Urinary bladder (tissue), 4 donors: ENCODE measurements around the gene KY. TPM values are rescaled to one million over a fixed set of nuclear protein-coding genes. Genes with fewer than 3 reads are reported as not detected.

Source experiments
- DNase-seq: peaks from one replicate; pipeline ENCODE4 v3.0.0-alpha.2; 2015; ENCODE audit errors: extremely low spot score
- H3K27ac ChIP-seq: one replicate; pipeline ENCODE4 v1.5.1; 2013; ENCODE audit warnings: low read depth, mild to moderate bottlenecking, moderate library complexity
- H3K36me3 ChIP-seq: one replicate; pipeline ENCODE4 v1.6.1; 2013; ENCODE audit warnings: mild to moderate bottlenecking, moderate library complexity; ENCODE audit not compliant: insufficient read depth
- H3K4me1 ChIP-seq: one replicate; pipeline ENCODE4 v1.6.1; 2013; ENCODE audit warnings: mild to moderate bottlenecking, moderate library complexity; ENCODE audit not compliant: insufficient read depth
- H3K4me3 ChIP-seq: one replicate; pipeline ENCODE4 v1.5.1; 2013; ENCODE audit warnings: low read depth, low read length
- WGBS: extraction: QIAGEN DNeasy Blood & Tissue Kit; methylation state at CpG from one replicate; pipeline ENCODE4 v1.1.7; 2013; 5-methylcytosine and 5-hydroxymethylcytosine counted together
- polyA plus RNA-seq: library from polyadenylated mRNA; stranded (reverse); fragments of 200-250 nt; gene quantifications from one replicate; pipeline ENCODE4 v1.2.3, GENCODE V29; 2013
- total RNA-seq: library from RNA; depleted of rRNA; stranded (reverse); fragments of >200 nt; gene quantifications from one replicate; pipeline ENCODE4 v1.2.3, GENCODE V29; 2014
- donor health status: healthy with polysubstance abuse.
- donor health status: healthy.

The KY gene
- total and polyA plus RNA-seq, 2 donors: 1.5 to 4.9 TPM

DNA sequence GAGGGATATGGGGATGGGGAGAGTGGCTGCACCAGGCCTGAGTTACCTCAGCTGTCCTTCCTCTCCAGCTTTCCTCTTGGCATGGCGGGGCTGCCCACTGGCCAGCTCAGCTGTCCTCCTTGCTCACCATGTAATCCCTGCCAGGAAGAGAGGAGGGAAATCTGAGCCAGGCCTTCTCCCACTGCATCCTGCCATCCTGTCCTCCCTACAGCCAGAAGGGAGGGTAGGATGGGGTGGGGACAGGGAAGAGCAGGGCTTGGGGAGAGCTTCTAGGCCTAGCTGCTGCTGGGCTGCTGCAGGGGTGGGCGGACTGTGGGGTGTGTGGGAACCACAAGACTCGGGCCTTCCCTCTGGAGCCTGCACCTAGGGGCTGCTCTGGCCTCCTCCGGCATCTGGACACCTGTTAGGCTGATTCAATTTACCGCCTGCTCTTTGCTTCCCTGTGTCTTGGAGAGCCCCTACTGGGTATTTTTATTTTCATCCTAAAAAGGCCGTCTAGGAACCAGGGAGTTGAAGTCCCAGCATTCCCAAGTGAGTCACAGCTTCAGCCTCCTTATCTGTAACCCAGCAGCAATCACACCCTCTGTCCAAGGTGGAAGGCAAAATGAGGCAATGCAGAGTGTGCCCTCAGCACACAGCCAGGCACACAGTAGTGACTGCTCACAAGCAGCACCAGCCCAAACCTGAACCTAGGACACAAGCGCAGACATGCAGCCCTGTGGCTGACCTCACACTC, 13.1 kb upstream of the KY start:
- no peak overlapping the region for H3K27ac ChIP-seq
- H3K4me3 ChIP-seq: no peak overlapping the region
- no peak for DNase-seq
- no peaks in the 10 kb centered on the region for H3K36me3 ChIP-seq
- WGBS: 66% methylated on average over 7 of the region's 7 CpGs
- no peaks in the 10 kb centered on the region for H3K4me1 ChIP-seq

DNA sequence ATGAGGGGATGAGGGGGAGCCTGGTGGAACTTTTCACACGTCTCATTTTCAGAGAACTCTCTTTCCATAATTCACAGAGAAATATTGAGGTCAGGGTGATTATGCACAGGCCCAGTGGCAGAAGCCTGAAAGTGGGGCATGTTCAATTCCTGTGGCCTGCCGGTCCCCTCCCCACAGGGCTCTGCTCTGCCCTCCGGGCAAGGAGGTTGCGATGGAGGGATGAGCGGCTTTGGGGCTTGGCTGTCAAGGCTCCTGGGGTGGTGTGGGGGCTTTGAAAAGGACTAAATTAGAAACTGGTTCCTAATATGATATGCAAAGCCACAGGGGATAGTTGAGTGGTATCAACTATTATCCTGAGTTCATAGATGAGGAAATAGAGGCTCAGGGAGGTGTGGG, 9.2 kb upstream of the KY start:
- H3K27ac ChIP-seq: no peak overlapping the region
- no peak overlapping the region for H3K4me3 ChIP-seq
- DNase-seq: no peak
- no peaks in the 10 kb centered on the region for H3K36me3 ChIP-seq
- H3K4me1 ChIP-seq: no peaks in the 10 kb centered on the region
- 93% methylated on average over 5 of the region's 5 CpGs for WGBS

DNA sequence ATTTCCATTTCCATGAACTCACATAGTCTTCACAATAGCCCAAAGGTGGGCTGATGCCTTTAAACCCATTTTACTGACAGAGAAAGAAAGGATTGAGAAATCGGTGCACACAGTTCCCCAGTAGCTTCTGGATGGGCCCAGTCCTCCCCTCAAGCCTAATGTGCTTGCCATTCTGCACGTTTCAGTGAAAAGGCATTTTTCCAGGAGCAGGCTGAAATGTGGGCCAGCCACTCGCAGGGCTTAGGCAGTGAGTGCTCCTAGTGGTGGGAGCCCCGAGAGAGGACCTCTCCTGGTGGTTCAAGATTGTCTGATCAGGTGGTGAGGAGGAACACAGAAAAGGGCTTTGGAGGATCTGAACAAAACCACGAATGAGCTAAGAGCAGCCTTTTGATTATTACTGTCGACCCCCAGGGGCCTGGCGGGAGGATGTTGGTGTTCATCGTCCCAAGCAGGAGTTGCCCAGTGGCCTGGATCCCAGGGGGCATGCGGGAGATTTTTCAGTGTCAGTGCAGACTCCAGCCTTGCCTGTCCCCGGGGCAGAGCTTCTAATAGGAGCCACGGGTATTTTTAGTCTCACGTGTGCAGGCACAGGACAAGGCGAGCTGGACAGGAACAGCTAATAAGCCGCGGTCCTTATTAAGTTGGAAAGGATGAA, 8.7 kb upstream of the KY start:
- Histone ChIP-seq H3K4me1 (no peaks in the 10 kb centered on the region), H3K36me3 (no peaks in the 10 kb centered on the region), H3K4me3 (no peak overlapping the region), H3K27ac (no peak overlapping the region)
- DNase-seq: no peak
- WGBS: 82% methylated on average over 15 of the region's 15 CpGs

DNA sequence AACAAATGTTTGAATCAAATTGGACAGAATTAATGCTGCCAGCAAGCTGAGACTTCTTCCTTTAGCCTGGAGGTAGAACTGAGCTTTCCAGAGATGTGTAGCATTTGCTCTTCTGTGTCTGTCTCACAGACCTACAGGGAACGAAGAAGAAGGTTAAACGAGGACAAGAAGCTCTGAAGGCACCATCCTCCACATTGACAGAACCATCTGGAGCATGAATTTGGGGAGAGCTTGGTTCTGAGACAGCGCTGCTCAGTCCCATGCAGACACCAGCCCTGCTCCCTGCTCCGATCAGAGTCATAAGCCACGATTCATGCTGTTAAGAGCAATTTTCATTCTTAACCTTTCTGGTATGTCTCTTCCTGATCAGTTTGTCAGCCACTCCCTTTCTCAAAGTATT, 7.7 kb upstream of the KY start:
- no peaks in the 10 kb centered on the region for H3K36me3 ChIP-seq
- no peak overlapping the region for H3K27ac ChIP-seq
- 79% methylated on average over 5 of the region's 5 CpGs for WGBS
- no peak overlapping the region for H3K4me3 ChIP-seq
- no peak for DNase-seq
- H3K4me1 ChIP-seq: no peaks in the 10 kb centered on the region

DNA sequence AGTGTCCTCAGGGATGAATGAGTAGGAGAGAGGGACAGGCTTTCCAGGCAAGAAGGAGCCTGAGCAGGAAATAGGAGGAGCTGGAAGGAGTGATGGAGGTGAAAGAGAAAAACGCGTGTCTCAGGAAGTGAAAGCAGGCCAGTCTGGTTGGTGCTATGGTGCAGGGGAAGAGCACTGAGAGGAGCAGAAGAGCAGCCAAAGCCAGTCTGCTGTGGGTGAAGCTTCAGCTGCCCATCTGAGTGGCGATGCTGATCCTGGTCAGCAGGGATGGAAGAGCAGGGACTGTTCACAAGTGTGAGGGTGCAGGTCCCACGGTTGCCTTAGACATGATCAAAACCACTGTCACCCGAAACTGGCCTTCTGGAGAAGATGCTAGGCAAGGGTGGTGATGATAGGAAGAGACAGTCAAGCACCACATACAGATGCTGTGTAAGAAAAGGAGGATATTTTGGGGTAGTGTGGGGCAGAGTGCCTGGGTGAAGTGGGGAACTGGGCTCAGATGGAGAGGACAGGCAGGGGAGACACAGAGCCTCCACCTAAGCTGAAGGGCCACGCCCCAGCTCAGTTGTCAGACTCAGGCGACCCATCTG, 5.5 kb upstream of the KY start:
- H3K4me1 ChIP-seq: no peaks in the 10 kb centered on the region
- no peak overlapping the region for H3K27ac ChIP-seq
- no peak overlapping the region for H3K4me3 ChIP-seq
- H3K36me3 ChIP-seq: no peaks in the 10 kb centered on the region
- WGBS: 82% methylated on average over 7 of the region's 7 CpGs
- no peak for DNase-seq

DNA sequence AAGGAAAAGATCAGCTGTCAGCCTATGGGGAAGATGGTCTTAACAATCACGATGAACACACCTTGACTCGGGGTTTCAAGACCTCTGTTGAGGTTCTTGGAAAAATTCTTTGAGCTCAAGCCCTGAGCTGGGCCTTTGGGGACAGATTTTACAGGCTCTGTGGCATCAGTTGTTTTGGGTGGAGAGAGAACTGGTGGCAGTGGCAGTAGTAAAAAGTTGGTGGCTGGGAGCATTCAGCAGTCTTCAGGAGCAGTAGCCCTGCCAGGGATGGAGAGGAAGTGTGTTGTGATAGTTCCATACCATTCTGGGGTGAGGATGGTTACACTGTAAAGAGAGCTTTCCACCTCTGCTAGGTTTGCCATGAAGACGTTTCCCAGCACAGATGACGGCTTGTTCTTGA, 4.9 kb upstream of the KY start:
- no peak overlapping the region for H3K4me3 ChIP-seq
- DNase-seq: no peak
- 90% methylated on average over 4 of the region's 4 CpGs for WGBS
- no peak overlapping the region for H3K27ac ChIP-seq
- H3K4me1 ChIP-seq: no peaks in the 10 kb centered on the region
- no peaks in the 10 kb centered on the region for H3K36me3 ChIP-seq

DNA sequence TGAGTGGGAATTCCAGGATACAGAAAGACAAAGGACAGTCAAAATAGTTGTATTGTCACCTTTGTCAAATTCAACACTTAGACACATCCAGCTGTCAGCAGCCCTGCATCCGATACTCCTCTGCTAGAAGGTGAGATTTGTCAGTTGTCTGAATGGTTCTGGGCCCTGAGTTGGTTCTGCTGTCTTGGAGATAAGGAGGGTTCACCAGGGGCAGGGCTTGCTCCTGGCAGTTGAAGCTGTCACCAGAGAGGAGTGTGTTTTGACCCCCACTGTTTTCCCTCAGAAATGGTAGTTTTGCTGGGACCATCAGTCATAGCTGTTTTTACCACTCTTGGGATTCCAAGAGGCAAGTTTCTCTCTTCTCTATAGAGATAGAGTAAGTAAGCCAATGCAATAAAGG, 3.2 kb upstream of the KY start:
- Histone ChIP-seq H3K4me1 (no peaks in the 10 kb centered on the region), H3K4me3 (no peak overlapping the region), H3K27ac (no peak overlapping the region), H3K36me3 (no peaks in the 10 kb centered on the region)
- 95% methylated on average over 1 of the region's 1 CpG for WGBS
- no peak for DNase-seq

DNA sequence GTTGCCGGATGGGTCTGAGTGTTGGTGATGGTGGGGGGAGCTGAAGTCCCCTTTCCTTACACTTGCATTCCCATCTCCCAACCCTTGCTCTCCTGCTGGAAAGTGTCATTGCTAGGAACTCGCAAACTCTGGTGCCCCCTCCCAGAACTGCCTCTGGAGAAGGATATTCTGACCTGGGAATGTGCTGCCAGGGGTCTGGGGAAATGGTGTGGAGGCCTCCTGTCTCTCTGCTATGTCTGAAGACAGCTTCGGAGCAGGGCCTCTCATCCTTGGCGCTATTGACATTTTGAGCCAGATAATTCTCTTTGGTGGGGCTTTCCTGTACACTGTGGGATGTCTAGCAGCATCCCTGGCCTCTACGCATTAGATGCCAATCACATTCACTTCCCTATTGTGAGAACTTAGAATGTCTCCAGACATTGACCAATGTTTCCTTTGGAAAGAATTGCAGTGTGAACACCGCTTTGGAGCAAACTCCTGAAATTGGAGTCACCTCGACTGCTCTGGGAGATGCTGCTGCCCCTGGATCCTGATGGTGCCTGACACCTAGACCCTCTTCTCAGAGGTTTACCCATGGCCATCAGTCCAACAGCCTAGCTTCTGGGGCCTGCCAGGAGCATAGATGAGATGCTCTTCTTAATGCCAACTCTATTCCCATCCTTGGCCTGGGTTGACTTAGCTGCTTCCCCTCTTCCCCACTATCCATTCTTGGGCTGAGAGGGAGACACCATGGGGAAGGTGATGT, 2.2 kb upstream of the KY start:
- no peak overlapping the region for H3K27ac ChIP-seq
- WGBS: 85% methylated on average over 7 of the region's 7 CpGs
- no peaks in the 10 kb centered on the region for H3K4me1 ChIP-seq
- H3K36me3 ChIP-seq: no peaks in the 10 kb centered on the region
- H3K4me3 ChIP-seq: no peak overlapping the region
- no peak for DNase-seq

DNA sequence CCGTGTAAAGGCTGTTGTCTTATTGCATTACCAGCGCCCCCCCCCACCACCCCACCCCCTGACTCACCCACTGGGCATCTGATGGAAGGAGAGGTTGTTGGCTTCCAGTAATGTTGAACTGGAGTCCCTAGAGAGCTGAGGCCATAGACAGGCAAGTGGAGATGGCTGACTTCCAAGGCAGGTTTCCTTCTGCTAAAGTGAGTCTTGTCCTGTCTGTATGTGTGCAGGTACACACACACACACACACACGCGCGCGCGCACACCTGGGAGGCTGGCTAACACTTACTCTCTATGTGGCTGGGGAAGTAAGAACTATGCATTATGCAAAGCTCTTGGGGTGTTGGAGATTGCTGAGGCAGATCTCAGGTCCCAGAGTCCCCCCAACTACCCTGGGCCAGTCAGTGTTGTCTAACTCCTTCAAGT, 1.6 kb upstream of the KY start:
- WGBS: 87% methylated on average over 7 of the region's 7 CpGs
- DNase-seq: no peak

DNA sequence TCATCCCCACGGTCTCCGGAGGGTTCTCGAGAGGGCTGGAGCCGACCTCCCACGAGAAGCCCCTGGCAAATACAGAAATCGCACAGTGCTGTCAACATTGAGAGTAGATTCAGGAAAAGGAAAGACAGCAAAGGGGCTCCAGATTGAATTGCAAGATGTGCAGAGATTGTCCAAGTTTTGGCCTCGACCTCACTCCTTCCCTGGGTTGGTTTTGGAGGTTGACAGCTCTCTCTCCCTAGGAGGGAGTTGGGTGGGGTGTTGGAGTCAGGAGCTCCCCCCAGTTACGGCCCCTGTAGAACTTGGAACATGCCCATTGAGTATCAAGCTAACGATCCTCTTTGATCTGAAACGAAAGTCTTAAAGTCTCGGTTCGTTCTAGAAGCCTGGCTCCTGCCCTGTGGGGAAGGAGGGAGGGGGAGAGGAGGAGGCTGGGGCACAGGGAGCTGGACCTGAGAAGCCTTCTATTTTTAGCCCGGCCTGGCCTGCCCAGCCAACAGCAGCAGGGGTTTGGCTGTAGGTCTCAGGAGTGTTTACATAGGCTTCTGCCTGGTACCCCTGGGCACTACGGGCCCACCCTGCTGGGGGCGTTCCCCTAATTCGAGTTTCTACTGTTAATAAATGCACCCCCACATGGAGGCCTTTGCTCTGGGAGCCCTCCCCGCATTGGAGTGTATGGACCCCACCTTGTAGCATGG, 672 bp upstream of the KY start:
- peak; percentile 11 for DNase-seq
- H3K4me1 ChIP-seq: no peaks in the 10 kb centered on the region
- no peaks in the 10 kb centered on the region for H3K36me3 ChIP-seq
- no peak overlapping the region for H3K27ac ChIP-seq
- peak overlapping the region; percentile 42 for H3K4me3 ChIP-seq
- WGBS: 8% methylated on average over 17 of the region's 17 CpGs

More for the DNA sequence above, 1.6 kb upstream of the KY start:
- Histone ChIP-seq H3K4me3 (no peak overlapping the region), H3K36me3 (no peaks in the 10 kb centered on the region), H3K27ac (no peak overlapping the region), H3K4me1 (no peaks in the 10 kb centered on the region)

DNA sequence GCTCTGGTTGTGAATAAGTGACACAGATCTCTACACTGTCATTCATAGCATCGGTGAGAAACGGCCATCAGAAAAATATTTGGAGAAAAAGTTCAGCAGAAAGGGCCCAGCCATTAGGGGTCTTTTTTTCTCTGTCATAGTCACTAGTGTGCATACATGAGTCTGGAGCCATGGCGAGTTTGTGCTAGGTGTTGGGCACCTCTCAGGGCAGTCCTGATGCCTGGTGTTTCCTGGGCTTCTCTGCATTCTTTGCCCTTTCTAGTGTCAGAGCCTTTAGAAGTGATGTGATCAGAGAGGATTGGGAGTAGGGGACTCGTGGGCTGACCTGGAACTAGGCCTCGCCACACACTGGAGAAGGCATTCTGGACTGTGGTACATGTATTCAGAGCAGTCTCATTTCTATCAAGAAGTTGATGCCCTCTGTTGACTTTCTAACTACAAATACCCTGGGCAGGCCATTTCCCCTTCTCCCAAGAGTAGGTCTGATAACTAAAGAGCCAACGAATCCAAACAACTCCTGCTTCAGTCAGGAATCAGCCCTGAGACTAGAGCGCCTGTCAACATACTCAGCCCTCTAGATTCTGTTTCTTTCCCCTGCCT, 1.6 kb downstream of the KY start:
- Histone ChIP-seq H3K36me3 (no peaks in the 10 kb centered on the region), H3K27ac (no peak overlapping the region), H3K4me3 (no peak overlapping the region), H3K4me1 (no peaks in the 10 kb centered on the region)
- 92% methylated on average over 7 of the region's 7 CpGs for WGBS
- DNase-seq: no peak

DNA sequence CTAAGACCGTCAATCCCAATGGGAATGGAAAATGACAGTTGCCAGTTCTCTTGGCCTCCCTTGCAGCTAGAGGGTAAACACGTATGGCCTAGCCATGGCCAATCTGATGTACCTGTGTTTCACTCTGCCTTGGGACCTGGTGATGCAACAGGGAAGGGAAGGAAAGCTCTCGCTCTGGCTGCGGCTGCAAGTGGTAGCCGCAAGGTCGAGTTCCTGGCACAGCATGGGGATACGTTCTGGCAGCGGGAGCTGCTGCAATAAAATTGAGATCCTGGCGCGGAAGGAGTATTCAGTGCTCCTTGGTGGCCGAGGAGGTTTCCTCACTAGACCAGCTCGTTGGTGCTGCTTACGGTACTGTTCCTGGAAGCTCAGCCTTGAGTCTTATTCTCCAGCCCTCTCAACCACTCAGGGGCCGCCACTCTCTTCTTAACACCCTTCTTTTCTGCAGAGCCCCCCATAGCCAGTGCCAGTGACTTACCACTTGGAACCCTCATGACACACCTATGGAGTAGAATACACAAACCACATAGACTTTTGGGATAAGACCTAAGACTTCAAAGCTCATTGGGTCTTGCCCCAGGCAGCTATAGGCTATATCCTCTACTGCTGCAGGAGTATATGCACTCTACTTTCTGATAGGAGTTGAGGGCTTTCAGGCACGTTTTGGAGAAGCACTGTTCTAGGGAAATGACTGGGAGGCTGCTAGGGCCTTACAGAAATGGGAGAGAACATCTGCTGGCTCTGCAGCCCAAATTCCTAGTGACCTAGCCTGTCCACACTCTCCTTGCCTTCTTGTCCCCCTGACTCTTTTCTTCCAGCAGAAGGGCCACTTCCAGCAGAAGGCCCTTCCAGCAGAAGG, 2.7 kb downstream of the KY start:
- H3K4me1 ChIP-seq: no peaks in the 10 kb centered on the region
- DNase-seq: no peak
- no peak overlapping the region for H3K4me3 ChIP-seq
- 90% methylated on average over 15 of the region's 15 CpGs for WGBS
- no peaks in the 10 kb centered on the region for H3K36me3 ChIP-seq
- no peak overlapping the region for H3K27ac ChIP-seq
